ENCODE results near the gene ESRP2.

ESRP2 gene

GRCh38 chr16:68263559-68264127, 27.7 kb upstream of the ESRP2 start:
- no peak for DNase-seq

GRCh38 chr16:68259007-68259825, 23.3 kb upstream of the ESRP2 start:
- DNase-seq: no peak

GRCh38 chr16:68257906-68258800, 22.2 kb upstream of the ESRP2 start:
- DNase-seq: no peak

GRCh38 chr16:68257251-68257905, 21.5 kb upstream of the ESRP2 start:
- DNase-seq: no peak

- no peak for DNase-seq
Measured at GRCh38 chr16:68255712-68256111, 19.8 kb upstream of the ESRP2 start.

GRCh38 chr16:68253721-68254120, 17.8 kb upstream of the ESRP2 start:
- no peak for DNase-seq

- DNase-seq: no peak
Measured at GRCh38 chr16:68252383-68252782, 16.5 kb upstream of the ESRP2 start.

- no peak for DNase-seq
Measured at GRCh38 chr16:68251832-68252231, 15.9 kb upstream of the ESRP2 start.

GRCh38 chr16:68250951-68251350, 15.0 kb upstream of the ESRP2 start:
- no peak for DNase-seq

- DNase-seq: no peak
Measured at GRCh38 chr16:68249371-68249770, 13.4 kb upstream of the ESRP2 start.

GRCh38 chr16:68247932-68248331, 12.0 kb upstream of the ESRP2 start:
- no peak for DNase-seq

GRCh38 chr16:68247400-68247799, 11.5 kb upstream of the ESRP2 start:
- DNase-seq: no peak

- DNase-seq: no peak
Measured at GRCh38 chr16:68246666-68247065, 10.7 kb upstream of the ESRP2 start.

- no peak for DNase-seq
Measured at GRCh38 chr16:68246121-68246520, 10.2 kb upstream of the ESRP2 start.

- peak; percentile 97 for DNase-seq
Measured at GRCh38 chr16:68244903-68245853, 9.3 kb upstream of the ESRP2 start, which contains the start of gene PLA2G15. Gene PLA2G15, plus strand, starts transcription at chr16:68245373. Its CDS starts 54 bp downstream, at chr16:68245427.

- no peak for DNase-seq
Measured at GRCh38 chr16:68244481-68244902, 8.6 kb upstream of the ESRP2 start.

GRCh38 chr16:68242926-68243858, 7.3 kb upstream of the ESRP2 start:
- DNase-seq: no peak

- no peak for DNase-seq
Measured at GRCh38 chr16:68242085-68242484, 6.2 kb upstream of the ESRP2 start.

- no peak for DNase-seq
Measured at GRCh38 chr16:68238029-68238345, 2.1 kb upstream of the ESRP2 start.

GRCh38 chr16:68237243-68238028, 1.5 kb upstream of the ESRP2 start:
- DNase-seq: peak; percentile 98
